ENCODE results near the gene MRPL44. TPM values are rescaled to one million over a fixed set of nuclear protein-coding genes. Genes with fewer than 3 reads are reported as not detected.

MRPL44 gene
- total and polyA plus RNA-seq, 2 of the 13 experiments (the other 11 are each of a cell fraction or from before 2014, with no cell fraction given): 38.4 to 78.0 TPM

GRCh38 chr2:223993634-223994232 is 36.5 kb downstream of the MRPL44 start:
- in situ Hi-C loops (cut with HindIII; ENCODE audit: extremely low pct_ligation_motif_present, low pct_unique_long_range_greater_than_20kb): loop anchor here (5.0 to 10.0 kb wide), 2 partner anchors 294 to 661 kb away; no protein-coding TSS in a partner anchor
- H3K27me3 ChIP-seq (ENCODE audit: control insufficient read depth in 1 of 2, insufficient read depth in 2 of 2, low read length in 2 of 2): no peaks in the 10 kb centered on the region
- intact Hi-C loops (cut with micrococcal nuclease; ENCODE audit: unreplicated experiment): loop anchor here (1.0 to 10.0 kb wide), 8 partner anchors 23 to 591 kb away; partner anchors contain the start of gene CUL3
- H3K4me3 ChIP-seq (replicated peaks in 1 of 3; ENCODE audit: insufficient read depth in 1 of 3, low read depth in 2 of 3, low read length in 3 of 3): no peak overlapping the region
- no peaks in the 10 kb centered on the region for H3K9me3 ChIP-seq (ENCODE audit: low read length)
- DNase-seq (ENCODE audit: low spot score) (peak; percentile 77), FAIRE-seq (peak; percentile 97), ATAC-seq (peak; percentile 44)
- H3K36me3 ChIP-seq (replicated peaks in 1 of 2; ENCODE audit: control insufficient read depth in 1 of 2, insufficient read depth in 2 of 2, low read length in 2 of 2): no peaks in the 10 kb centered on the region
- no peaks in the 10 kb centered on the region for H4K20me1 ChIP-seq (ENCODE audit: insufficient read depth, low read length)
- POLR2A ChIA-PET: interaction anchor here (1.1 to 3.4 kb wide), 6 partner anchors 15 to 290 kb away, joined by 3 to 13 read pairs (median 6); partner anchors contain the start of gene SERPINE2
- H3K4me2 ChIP-seq (ENCODE audit: low read depth, low read length): no peak overlapping the region
- BruUV-seq (replicated peaks): no TSS peak
- no peak overlapping the region for H2AFZ ChIP-seq (ENCODE audit: low read length)
- WGBS (ENCODE audit: low lambda C conversion rate): 26% methylated on average over 5 of the region's 5 CpGs
- no peak overlapping the region for H3K27ac ChIP-seq (ENCODE audit: extremely low read length, insufficient read depth, low read length)
- CTCF ChIA-PET (ENCODE audit: low intra/inter-chr PET ratio, low total read pairs): interaction anchor here (0.9 to 12.2 kb wide), 6 partner anchors 21 to 295 kb away, joined by 3 to 272 read pairs (median 4); no protein-coding TSS in a partner anchor
- H3K79me2 ChIP-seq (ENCODE audit: insufficient read depth, low read length): no peaks in the 10 kb centered on the region
- H3K9ac ChIP-seq (ENCODE audit: insufficient read depth, low read depth, low read length): no peak overlapping the region
- peaks cover 61% of the 10 kb centered on the region for H3K4me1 ChIP-seq (ENCODE audit: insufficient read depth, low read length)
- TF ChIP-seq GATAD2A (CRISPR knock-in tag; IDR thresholded peaks at IDR 0.05) (peak; percentile 22; the same call in 1 of the 2 replicates), MIER3 (CRISPR knock-in tag; IDR thresholded peaks at IDR 0.05; ENCODE audit: borderline replicate concordance) (0 out of 2 replicates have a peak, but pooled peaks have one; percentile 38), SP2 (CRISPR knock-in tag; IDR thresholded peaks at IDR 0.05) (no peak), CBX2 (IDR thresholded peaks at IDR 0.05; ENCODE audit: low read depth, low read length) (no peak), CBX2 (CRISPR knock-in tag; IDR thresholded peaks at IDR 0.05; ENCODE audit: low read depth) (no peak), STAG1 (CRISPR knock-in tag; IDR thresholded peaks at IDR 0.05) (peak; percentile 98), RXRB (CRISPR knock-in tag; IDR thresholded peaks at IDR 0.05; ENCODE audit: borderline replicate concordance) (peak; percentile 44; the same call in 1 of the 2 replicates), GATAD1 (CRISPR knock-in tag; IDR thresholded peaks at IDR 0.05) (no peak), FOXK1 (CRISPR knock-in tag; IDR thresholded peaks at IDR 0.05; ENCODE audit: borderline replicate concordance, low read depth) (peak; percentile 33; the same call in 1 of the 2 replicates), CCDC6 (CRISPR knock-in tag; IDR thresholded peaks at IDR 0.05) (no peak), RAD21 (CRISPR knock-in tag; IDR thresholded peaks at IDR 0.05) (peak; percentile 86), SOX5 (CRISPR knock-in tag; IDR thresholded peaks at IDR 0.05; ENCODE audit: borderline replicate concordance) (0 out of 2 replicates have a peak, but pooled peaks have one; percentile 25), ZNF782 (CRISPR knock-in tag; IDR thresholded peaks at IDR 0.05; ENCODE audit: borderline replicate concordance) (no peak), MED1 (CRISPR knock-in tag; IDR thresholded peaks at IDR 0.05) (0 out of 2 replicates have a peak, but pooled peaks have one; percentile 16), ZNF512B (CRISPR knock-in tag; IDR thresholded peaks at IDR 0.05; ENCODE audit: borderline replicate concordance) (no peak), MTA3 (CRISPR knock-in tag; IDR thresholded peaks at IDR 0.05) (no peak), CHD4 (IDR thresholded peaks at IDR 0.05; ENCODE audit: borderline replicate concordance, low read length) (no peak), MBNL3 (CRISPR knock-in tag; conservative IDR thresholded peaks at IDR 0.05) (no peak), IRF2 (CRISPR knock-in tag; IDR thresholded peaks at IDR 0.05) (peak; percentile 42; the same call in 1 of the 2 replicates), THRA (CRISPR knock-in tag; IDR thresholded peaks at IDR 0.05; ENCODE audit: borderline replicate concordance) (0 out of 2 replicates have a peak, but pooled peaks have one; percentile 17)
- TF ChIP-seq, protein P1, sequence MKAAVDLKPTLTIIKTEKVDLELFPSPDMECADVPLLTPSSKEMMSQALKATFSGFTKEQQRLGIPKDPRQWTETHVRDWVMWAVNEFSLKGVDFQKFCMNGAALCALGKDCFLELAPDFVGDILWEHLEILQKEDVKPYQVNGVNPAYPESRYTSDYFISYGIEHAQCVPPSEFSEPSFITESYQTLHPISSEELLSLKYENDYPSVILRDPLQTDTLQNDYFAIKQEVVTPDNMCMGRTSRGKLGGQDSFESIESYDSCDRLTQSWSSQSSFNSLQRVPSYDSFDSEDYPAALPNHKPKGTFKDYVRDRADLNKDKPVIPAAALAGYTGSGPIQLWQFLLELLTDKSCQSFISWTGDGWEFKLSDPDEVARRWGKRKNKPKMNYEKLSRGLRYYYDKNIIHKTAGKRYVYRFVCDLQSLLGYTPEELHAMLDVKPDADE (CRISPR knock-in tag; IDR thresholded peaks at IDR 0.05): no peak

Measured in HepG2 (cell line).